ENCODE measurements around the gene TRIM54. TPM values are rescaled to one million over a fixed set of nuclear protein-coding genes. Genes with fewer than 3 reads are reported as not detected.
"Not testable (repeated sequence)": the region's sequence is repeated elsewhere in the genome, so short reads cannot be mapped to it uniquely, and the experiment has no call there.

The TRIM54 gene
- total and polyA plus RNA-seq, 3 experiments from 2014 or later, result 0.22 TPM; not detected in 1

DNA sequence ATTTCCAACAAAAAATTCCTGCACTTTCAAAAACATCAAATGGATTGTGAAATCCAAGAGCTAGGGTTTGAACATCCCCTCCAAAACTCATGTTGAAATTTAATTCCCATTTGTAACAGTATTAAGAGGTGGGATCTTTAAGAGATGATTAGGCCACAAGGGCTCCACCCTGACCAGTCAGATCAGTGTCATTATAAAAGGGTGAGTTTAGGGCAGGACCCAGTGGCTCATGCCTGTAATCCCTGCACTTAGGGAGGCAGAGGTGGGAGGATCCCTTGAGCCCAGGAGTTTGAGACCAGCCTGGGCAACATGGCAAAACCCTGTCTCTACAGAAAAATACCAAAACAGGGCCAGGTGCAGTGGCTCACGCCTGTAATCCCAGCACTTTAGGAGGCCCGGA lies 65.4 kb downstream of the TRIM54 start:
- H3K27ac ChIP-seq (ENCODE audit: low read depth, low read length), result no peak overlapping the region
- H3K27me3 Mint-ChIP-seq, result peaks cover 0 to 1% of the 10 kb centered on the region in 2 donors
- POLR2A ChIA-PET, result no interaction called here

DNA sequence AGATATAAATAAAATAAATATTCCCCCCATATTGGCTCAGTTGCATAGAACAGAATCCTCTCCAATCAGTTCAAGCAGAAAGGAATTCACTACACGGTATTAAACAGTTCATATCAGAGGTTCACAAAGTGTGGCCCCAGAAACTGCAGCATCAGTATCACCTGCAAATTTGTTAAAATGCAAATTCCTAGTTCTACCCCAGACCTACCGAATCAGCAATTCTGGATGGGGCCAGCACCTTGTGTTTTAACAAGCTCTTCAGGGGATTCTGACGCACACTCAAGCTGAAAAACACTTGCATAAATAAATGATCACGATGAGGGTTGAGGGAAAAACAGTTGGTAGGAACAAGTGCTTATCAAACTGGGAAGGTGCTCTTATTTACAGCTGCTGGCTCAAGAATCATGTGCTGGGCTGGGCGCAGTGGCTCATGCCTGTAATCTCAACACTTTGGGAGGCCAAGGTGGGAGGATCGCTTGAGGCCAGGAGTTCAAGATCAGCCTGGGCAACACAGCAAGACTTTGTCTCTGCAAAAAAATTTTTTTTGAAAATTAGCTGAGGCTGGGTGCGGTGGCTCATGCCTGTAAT lies 68.0 kb downstream of the TRIM54 start:
- Mint-ChIP-seq H3K27ac (peak overlapping the region in 2 of 8 donors; percentile 14 to 45), H3K36me3 (peaks cover 0 to 27% (median 9%) of the 10 kb centered on the region in 3 donors), H3K27me3 (peaks cover 0 to 1% of the 10 kb centered on the region in 2 donors), H3K4me3 (no peak overlapping the region), H3K4me1 (peaks cover 44 to 65% (median 62%) of the 10 kb centered on the region in 3 donors), H3K9me3 (no peaks in the 10 kb centered on the region)
- DNase-seq, result no peak
- ChIA-PET POLR2A (no interaction called here), CTCF (no interaction called here)
- H3K4me1 ChIP-seq (ENCODE audit: insufficient read depth, low read length), result peaks cover 17% of the 10 kb centered on the region
- no peak overlapping the region for H3K27ac ChIP-seq (ENCODE audit: low read depth, low read length)
- no peaks in the 10 kb centered on the region for H3K36me3 ChIP-seq (ENCODE audit: insufficient read depth, low read length)
- H3K4me3 ChIP-seq (ENCODE audit: low read length), result no peak overlapping the region
- no peaks in the 10 kb centered on the region for H3K27me3 ChIP-seq (ENCODE audit: insufficient read depth, low read length, poor library complexity, severe bottlenecking)
- no peaks in the 10 kb centered on the region for H3K9me3 ChIP-seq (ENCODE audit: low read length)

More for the DNA sequence above, 65.4 kb downstream of the TRIM54 start:
- no peak for DNase-seq
- Mint-ChIP-seq H3K9me3 (no peaks in the 10 kb centered on the region), H3K4me3 (no peak overlapping the region), H3K27ac (no peak overlapping the region), H3K4me1 (peaks cover 36 to 50% (median 45%) of the 10 kb centered on the region in 3 donors), H3K36me3 (peaks cover 0 to 36% (median 9%) of the 10 kb centered on the region in 3 donors)
- no peaks in the 10 kb centered on the region for H3K27me3 ChIP-seq (ENCODE audit: insufficient read depth, low read length, poor library complexity, severe bottlenecking)
- peaks cover 13% of the 10 kb centered on the region for H3K4me1 ChIP-seq (ENCODE audit: insufficient read depth, low read length)
- no peak overlapping the region for H3K4me3 ChIP-seq (ENCODE audit: low read length)
- H3K9me3 ChIP-seq (ENCODE audit: low read length), result no peaks in the 10 kb centered on the region
- CTCF ChIA-PET, result no interaction called here
- H3K36me3 ChIP-seq (ENCODE audit: insufficient read depth, low read length), result peaks cover 9% of the 10 kb centered on the region

DNA sequence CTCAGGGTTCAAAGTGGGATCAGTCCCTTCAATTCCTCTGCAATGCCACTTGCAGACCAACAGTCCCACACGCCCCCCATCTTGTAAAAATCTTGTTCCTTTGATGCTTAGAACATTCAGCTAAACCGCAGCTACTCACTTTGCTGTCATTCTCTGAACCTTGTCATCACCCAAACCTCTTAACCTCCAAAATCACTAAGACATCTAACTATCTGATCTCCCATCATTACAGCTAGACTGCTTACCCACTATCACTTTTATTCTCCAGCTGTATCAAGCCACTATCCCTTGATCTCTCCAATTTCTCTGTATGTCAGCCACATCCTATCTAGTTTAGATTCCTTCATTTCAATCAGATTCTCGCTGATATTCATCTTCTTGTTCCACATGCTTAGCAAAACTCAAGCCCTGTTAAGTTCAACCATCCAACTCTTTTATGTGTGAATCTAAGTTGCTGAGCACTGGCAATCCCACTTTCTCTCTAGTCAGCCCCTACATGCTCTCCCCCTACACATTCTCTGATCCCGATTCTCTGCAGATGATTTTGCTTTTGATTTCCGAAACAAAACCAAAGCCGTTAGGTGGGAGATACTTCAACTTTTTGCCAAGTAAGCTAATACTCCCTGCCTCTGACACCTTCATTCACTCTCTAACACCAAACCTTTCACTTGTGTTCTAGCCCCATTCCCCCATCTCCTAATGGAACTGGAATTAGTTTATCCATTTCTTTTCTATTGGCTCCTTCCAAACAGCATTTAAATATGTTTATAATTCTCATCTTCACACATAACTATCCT lies 69.8 kb downstream of the TRIM54 start:
- H3K4me3 Mint-ChIP-seq, result peak overlapping the region in 3 of 7 donors; percentile 3 to 21 (median 7)
- no peaks in the 10 kb centered on the region for H3K9me3 Mint-ChIP-seq
- CTCF ChIA-PET, result interaction anchor here (1.8 kb wide), 1 partner anchor 15 kb away, joined by 4 read pairs; no protein-coding TSS in a partner anchor
- H3K27me3 ChIP-seq (ENCODE audit: insufficient read depth, low read length, poor library complexity, severe bottlenecking), result no peaks in the 10 kb centered on the region
- H3K36me3 Mint-ChIP-seq, result peaks cover 0 to 39% (median 9%) of the 10 kb centered on the region in 3 donors
- peak in 2 of 5 donors; percentile 11 to 63 for DNase-seq
- H3K27ac Mint-ChIP-seq, result peak overlapping the region in 7 of 8 donors; percentile 17 to 80 (median 57)
- no peak overlapping the region for H3K4me3 ChIP-seq (ENCODE audit: low read length)
- POLR2A ChIA-PET, result no interaction called here
- H3K27ac ChIP-seq (ENCODE audit: low read depth, low read length), result no peak overlapping the region
- H3K27me3 Mint-ChIP-seq, result peaks cover 0 to 1% of the 10 kb centered on the region in 2 donors
- peaks cover 51 to 76% (median 69%) of the 10 kb centered on the region in 3 donors for H3K4me1 Mint-ChIP-seq
- H3K9me3 ChIP-seq (ENCODE audit: low read length), result no peaks in the 10 kb centered on the region
- H3K36me3 ChIP-seq (ENCODE audit: insufficient read depth, low read length), result no peaks in the 10 kb centered on the region
- peaks cover 24% of the 10 kb centered on the region for H3K4me1 ChIP-seq (ENCODE audit: insufficient read depth, low read length)

DNA sequence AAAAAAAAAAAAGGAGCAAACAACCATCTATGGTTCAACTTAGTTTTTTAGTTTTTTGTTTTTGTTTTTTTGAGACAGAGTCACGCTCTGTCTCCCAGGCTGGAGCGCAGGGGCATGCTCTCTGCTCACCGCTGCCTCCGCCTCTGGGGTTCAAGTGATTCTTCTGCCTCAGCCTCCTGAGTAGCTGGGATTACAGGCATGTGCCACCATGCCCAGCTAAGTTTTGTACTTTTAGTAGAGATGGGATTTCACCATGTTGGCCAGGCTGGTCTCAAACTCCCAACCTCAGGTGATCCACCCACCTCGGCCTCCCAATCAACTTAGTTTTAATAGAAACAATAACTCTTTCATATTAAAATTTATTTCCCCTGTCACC lies 71.1 kb downstream of the TRIM54 start:
- not testable (repeated sequence) for H3K9me3 ChIP-seq (ENCODE audit: low read length); H3K4me3 ChIP-seq (ENCODE audit: low read length); DNase-seq; H3K9me3 Mint-ChIP-seq; H3K27me3 ChIP-seq (ENCODE audit: insufficient read depth, low read length, poor library complexity, severe bottlenecking); H3K4me3 Mint-ChIP-seq; H3K27ac ChIP-seq (ENCODE audit: low read depth, low read length); H3K27me3 Mint-ChIP-seq; H3K36me3 ChIP-seq (ENCODE audit: insufficient read depth, low read length)
- Mint-ChIP-seq H3K27ac (peak overlapping the region in 1 of 8 donors; percentile 64), H3K36me3 (peaks cover 0 to 32% (median 4%) of the 10 kb centered on the region in 3 donors), H3K4me1 (peaks cover 52 to 77% (median 71%) of the 10 kb centered on the region in 3 donors)
- POLR2A ChIA-PET, result interaction anchor here (1.7 kb wide), 1 partner anchor 16 kb away, joined by 5 read pairs; the partner anchor contains the start of gene EIF2B4
- peaks cover 34% of the 10 kb centered on the region for H3K4me1 ChIP-seq (ENCODE audit: insufficient read depth, low read length)
- CTCF ChIA-PET, result interaction anchor here (2.4 kb wide), 1 partner anchor 16 kb away, joined by 6 read pairs; no protein-coding TSS in a partner anchor

DNA sequence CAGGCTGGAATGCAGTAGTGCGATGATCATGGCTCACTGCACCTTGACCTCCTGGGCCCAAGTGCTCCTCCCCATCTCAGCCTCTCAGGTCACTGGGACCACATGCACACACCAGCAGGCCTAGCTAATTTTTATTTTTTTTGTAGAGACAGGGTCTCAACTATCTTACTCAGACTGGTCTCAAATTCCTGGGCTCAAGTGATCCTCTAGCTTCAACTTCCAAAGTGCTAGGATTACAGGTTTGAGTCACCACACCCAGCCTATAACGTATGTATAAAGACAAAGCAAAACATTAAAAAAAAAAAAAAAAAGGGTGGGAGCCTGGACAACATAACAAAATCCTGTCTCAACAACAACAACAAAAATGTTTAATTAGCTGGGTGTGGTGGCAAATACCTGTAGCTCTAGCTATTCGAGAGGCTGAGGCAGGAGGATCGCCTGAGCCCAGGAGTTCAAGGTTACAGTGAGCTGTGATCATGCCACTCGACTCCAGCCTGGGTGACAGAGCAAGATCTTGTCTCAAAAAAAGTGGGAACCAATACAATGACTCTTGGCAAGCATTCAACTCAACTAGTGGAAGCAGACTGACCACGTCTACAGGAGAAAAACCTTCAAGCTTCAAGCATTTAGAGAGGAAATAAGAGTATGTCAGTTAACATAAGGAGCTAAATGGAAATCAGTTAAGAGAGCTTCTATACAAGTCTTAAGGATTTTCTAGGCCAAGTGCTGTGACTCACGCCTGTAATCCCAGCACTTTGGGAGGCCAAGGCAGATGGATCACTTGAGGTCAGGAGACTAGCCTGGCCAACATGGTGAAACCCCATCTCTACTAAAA lies 71.8 kb downstream of the TRIM54 start:
- ChIA-PET CTCF (interaction anchor here (2.4 kb wide), 1 partner anchor 15 kb away, joined by 6 read pairs; no protein-coding TSS in a partner anchor), POLR2A (interaction anchor here (0.6 to 1.7 kb wide), 3 partner anchors 11 to 273 kb away, joined by 4 to 5 read pairs (median 5); partner anchors contain the start of gene EIF2B4)
- Mint-ChIP-seq H3K27me3 (peaks cover 0 to 1% of the 10 kb centered on the region in 2 donors), H3K4me3 (peak overlapping the region in 6 of 7 donors; percentile 5 to 63 (median 53)), H3K36me3 (peaks cover 0 to 34% (median 4%) of the 10 kb centered on the region in 3 donors), H3K9me3 (no peaks in the 10 kb centered on the region), H3K4me1 (peaks cover 55 to 81% (median 73%) of the 10 kb centered on the region in 3 donors), H3K27ac (peak overlapping the region in 5 of 8 donors; percentile 15 to 98 (median 68))
- DNase-seq, result no peak
- H3K9me3 ChIP-seq (ENCODE audit: low read length), result no peaks in the 10 kb centered on the region
- no peaks in the 10 kb centered on the region for H3K27me3 ChIP-seq (ENCODE audit: insufficient read depth, low read length, poor library complexity, severe bottlenecking)
- H3K27ac ChIP-seq (ENCODE audit: low read depth, low read length), result peak overlapping the region; percentile 27
- no peak overlapping the region for H3K4me3 ChIP-seq (ENCODE audit: low read length)
- H3K36me3 ChIP-seq (ENCODE audit: insufficient read depth, low read length), result no peaks in the 10 kb centered on the region
- peaks cover 36% of the 10 kb centered on the region for H3K4me1 ChIP-seq (ENCODE audit: insufficient read depth, low read length)

DNA sequence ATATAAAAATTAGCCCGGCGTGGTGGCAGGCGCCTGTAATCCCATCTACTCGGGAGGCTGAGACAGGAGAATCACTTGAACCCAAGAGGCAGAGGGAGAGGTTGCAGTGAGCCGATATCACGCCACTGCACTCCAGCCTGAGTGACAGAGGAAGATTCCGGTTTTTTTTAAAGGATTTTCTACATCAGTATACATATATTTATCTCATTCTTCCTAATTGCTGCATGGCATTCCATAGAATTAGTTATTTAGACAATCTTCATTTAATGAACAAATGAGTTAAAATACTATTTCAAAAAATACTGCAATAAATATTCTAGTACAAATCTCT lies 72.3 kb downstream of the TRIM54 start:
- Mint-ChIP-seq H3K27me3 (peaks cover 0 to 1% of the 10 kb centered on the region in 2 donors), H3K4me3 (peak overlapping the region in 6 of 7 donors; percentile 27 to 100 (median 62)), H3K9me3 (no peaks in the 10 kb centered on the region), H3K36me3 (peaks cover 0 to 32% (median 3%) of the 10 kb centered on the region in 3 donors), H3K4me1 (peaks cover 53 to 77% (median 69%) of the 10 kb centered on the region in 3 donors), H3K27ac (peak overlapping the region in 4 of 8 donors; percentile 15 to 98 (median 73))
- H3K4me3 ChIP-seq (ENCODE audit: low read length), result no peak overlapping the region
- no peaks in the 10 kb centered on the region for H3K36me3 ChIP-seq (ENCODE audit: insufficient read depth, low read length)
- POLR2A ChIA-PET, result interaction anchor here (0.6 to 1.7 kb wide), 2 partner anchors 11 to 15 kb away, joined by 5 read pairs; partner anchors contain the start of gene EIF2B4
- no peak for DNase-seq
- CTCF ChIA-PET, result interaction anchor here (2.4 kb wide), 1 partner anchor 15 kb away, joined by 6 read pairs; no protein-coding TSS in a partner anchor
- peaks cover 36% of the 10 kb centered on the region for H3K4me1 ChIP-seq (ENCODE audit: insufficient read depth, low read length)
- H3K27ac ChIP-seq (ENCODE audit: low read depth, low read length), result peak overlapping the region; percentile 34
- H3K27me3 ChIP-seq (ENCODE audit: insufficient read depth, low read length, poor library complexity, severe bottlenecking), result no peaks in the 10 kb centered on the region
- H3K9me3 ChIP-seq (ENCODE audit: low read length), result no peaks in the 10 kb centered on the region

DNA sequence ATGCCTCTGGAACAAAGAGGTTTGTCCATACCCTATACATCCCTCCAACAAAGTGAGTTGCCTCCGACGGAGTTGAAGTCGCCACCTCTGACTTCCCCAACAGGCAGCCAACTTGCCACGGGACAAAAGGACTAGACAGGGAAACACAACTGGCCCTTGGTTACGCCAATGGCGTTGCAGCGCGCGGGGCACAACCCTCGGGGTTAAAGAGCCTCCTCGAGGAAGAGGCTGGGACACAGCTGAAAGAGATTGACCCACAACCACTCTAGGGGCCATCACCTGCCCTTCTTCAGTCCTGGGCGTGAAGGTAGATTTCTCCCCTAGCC lies 73.8 kb downstream of the TRIM54 start:
- H3K36me3 ChIP-seq (ENCODE audit: insufficient read depth, low read length), result no peaks in the 10 kb centered on the region
- peaks cover 0 to 25% (median 0%) of the 10 kb centered on the region in 3 donors for H3K36me3 Mint-ChIP-seq
- peaks cover 47 to 68% (median 62%) of the 10 kb centered on the region in 3 donors for H3K4me1 Mint-ChIP-seq
- peak overlapping the region; percentile 98 to 100 (median 99) for H3K27ac Mint-ChIP-seq
- H3K27me3 Mint-ChIP-seq, result peaks cover 0 to 1% of the 10 kb centered on the region in 2 donors
- peak overlapping the region; percentile 92 for H3K4me3 ChIP-seq (ENCODE audit: low read length)
- peaks cover 36% of the 10 kb centered on the region for H3K4me1 ChIP-seq (ENCODE audit: insufficient read depth, low read length)
- CTCF ChIA-PET, result interaction anchor here (0.8 kb wide), 1 partner anchor 14 kb away, joined by 3 read pairs; the partner anchor contains the start of gene EIF2B4
- peak overlapping the region; percentile 93 to 100 (median 99) for H3K4me3 Mint-ChIP-seq
- POLR2A ChIA-PET, result interaction anchor here (0.6 to 1.7 kb wide), 5 partner anchors 14 to 1257 kb away, joined by 4 to 12 read pairs (median 8); partner anchors contain the start of genes EIF2B4, NRBP1, PPM1G and SNX17
- DNase-seq, result peak in 1 of 5 donors; percentile 49
- H3K27me3 ChIP-seq (ENCODE audit: insufficient read depth, low read length, poor library complexity, severe bottlenecking), result no peaks in the 10 kb centered on the region
- H3K27ac ChIP-seq (ENCODE audit: low read depth, low read length), result peak overlapping the region; percentile 90
- H3K9me3 ChIP-seq (ENCODE audit: low read length), result no peaks in the 10 kb centered on the region
- no peaks in the 10 kb centered on the region for H3K9me3 Mint-ChIP-seq

Measured in CD8-positive, alpha-beta memory T cell (primary cell).